Mucosa of stomach (tissue), 1 donor: Measurements from ENCODE around the gene CD19.

Experiments
- H3K27me3 ChIP-seq: one replicate; pipeline ENCODE4 v1.7.0; 2013; ENCODE audit warnings: mild to moderate bottlenecking, low read length; ENCODE audit not compliant: control insufficient read depth, insufficient read depth
- H3K36me3 ChIP-seq: one replicate; pipeline ENCODE4 v1.7.0; 2013; ENCODE audit warnings: low read length; ENCODE audit not compliant: control insufficient read depth, insufficient read depth
- H3K4me1 ChIP-seq: one replicate; pipeline ENCODE4 v1.7.0; 2013; ENCODE audit warnings: mild to moderate bottlenecking, low read length; ENCODE audit not compliant: control insufficient read depth, insufficient read depth
- H3K4me3 ChIP-seq: one replicate; pipeline ENCODE4 v1.7.0; 2013; ENCODE audit warnings: low read length
- H3K9ac ChIP-seq: one replicate; pipeline ENCODE4 v1.7.0; 2013; ENCODE audit warnings: mild to moderate bottlenecking, low read length, moderate library complexity
- H3K9me3 ChIP-seq: one replicate; pipeline ENCODE4 v1.7.0; 2013; ENCODE audit warnings: mild to moderate bottlenecking, low read length, moderate library complexity; ENCODE audit not compliant: control insufficient read depth
- donor health status: Pancreatic carcinoma.

Gene CD19

DNA sequence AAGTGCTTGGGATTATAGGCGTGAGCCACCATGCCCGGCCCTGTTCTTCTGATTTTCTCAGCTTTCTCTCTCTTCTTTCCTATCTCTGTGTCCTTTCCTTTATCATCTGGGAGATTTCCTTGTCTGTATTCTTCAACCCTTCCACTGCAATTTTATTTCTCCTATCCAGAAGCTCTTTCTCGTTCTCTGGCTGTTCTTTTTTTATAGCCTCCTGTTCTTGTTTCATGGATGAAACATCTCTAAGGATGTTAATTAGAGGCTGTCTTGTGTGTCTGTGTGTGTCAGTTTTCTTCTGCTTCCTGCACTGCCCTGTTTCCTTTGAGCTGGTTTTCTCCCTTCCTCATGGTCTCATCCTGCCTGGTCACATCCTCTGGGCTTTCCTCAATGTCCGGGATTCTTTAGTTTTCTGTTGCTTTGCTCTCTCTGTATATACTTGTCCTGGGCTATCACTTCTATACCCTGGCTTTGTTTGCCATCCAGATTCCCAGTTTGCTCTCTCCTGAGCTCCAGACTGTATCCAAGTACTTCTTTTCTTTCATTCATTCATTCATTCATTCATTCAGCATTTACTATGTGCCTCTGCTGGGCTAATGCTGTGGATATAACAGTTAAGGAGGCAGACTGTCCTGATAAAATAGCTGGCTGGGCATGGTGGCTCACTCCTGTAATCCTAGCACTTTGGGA lies 55.5 kb downstream of the CD19 start:
- Histone ChIP-seq H3K36me3 (peaks cover 9% of the 10 kb centered on the region), H3K4me1 (no peaks in the 10 kb centered on the region), H3K27me3 (no peaks in the 10 kb centered on the region), H3K9me3 (no peaks in the 10 kb centered on the region), H3K9ac (no peak overlapping the region), H3K4me3 (no peak overlapping the region)
